ENCODE results near the gene HOXA10. TPM values are rescaled to one million over a fixed set of nuclear protein-coding genes. Genes with fewer than 3 reads are reported as not detected.

HOXA10 gene
- total RNA-seq, 1 experiment from 2014 or later, result 19.6 TPM

DNA sequence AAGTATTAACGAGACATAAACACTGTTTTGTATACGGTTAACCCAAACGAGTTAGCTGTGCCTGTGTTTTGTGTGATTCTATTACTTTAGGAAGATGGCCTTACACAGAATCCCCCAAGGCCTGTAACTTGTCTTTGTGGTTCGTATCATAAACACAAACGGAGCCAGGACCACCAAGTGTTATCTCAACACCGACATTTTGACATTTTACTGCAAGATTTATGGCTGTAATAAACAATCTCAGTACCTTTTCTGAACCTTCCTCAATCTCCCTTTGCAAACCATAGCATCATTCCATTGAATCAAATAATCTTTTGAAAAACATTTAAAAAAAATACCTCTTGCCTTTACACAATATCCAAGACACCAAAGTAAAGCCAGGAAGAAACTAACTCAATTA is 41.1 kb downstream of the HOXA10 start (continued):
- TF ChIP-seq, protein P1, sequence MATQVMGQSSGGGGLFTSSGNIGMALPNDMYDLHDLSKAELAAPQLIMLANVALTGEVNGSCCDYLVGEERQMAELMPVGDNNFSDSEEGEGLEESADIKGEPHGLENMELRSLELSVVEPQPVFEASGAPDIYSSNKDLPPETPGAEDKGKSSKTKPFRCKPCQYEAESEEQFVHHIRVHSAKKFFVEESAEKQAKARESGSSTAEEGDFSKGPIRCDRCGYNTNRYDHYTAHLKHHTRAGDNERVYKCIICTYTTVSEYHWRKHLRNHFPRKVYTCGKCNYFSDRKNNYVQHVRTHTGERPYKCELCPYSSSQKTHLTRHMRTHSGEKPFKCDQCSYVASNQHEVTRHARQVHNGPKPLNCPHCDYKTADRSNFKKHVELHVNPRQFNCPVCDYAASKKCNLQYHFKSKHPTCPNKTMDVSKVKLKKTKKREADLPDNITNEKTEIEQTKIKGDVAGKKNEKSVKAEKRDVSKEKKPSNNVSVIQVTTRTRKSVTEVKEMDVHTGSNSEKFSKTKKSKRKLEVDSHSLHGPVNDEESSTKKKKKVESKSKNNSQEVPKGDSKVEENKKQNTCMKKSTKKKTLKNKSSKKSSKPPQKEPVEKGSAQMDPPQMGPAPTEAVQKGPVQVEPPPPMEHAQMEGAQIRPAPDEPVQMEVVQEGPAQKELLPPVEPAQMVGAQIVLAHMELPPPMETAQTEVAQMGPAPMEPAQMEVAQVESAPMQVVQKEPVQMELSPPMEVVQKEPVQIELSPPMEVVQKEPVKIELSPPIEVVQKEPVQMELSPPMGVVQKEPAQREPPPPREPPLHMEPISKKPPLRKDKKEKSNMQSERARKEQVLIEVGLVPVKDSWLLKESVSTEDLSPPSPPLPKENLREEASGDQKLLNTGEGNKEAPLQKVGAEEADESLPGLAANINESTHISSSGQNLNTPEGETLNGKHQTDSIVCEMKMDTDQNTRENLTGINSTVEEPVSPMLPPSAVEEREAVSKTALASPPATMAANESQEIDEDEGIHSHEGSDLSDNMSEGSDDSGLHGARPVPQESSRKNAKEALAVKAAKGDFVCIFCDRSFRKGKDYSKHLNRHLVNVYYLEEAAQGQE (IDR thresholded peaks at IDR 0.05; ENCODE audit: low read depth), result no peak
- TF ChIP-seq CEBPB (IDR thresholded peaks at IDR 0.05; ENCODE audit: low read depth), result no peak
- TF ChIP-seq CBX3 (IDR thresholded peaks at IDR 0.05; ENCODE audit: low read depth), result no peak
- TF ChIP-seq, protein P2, sequence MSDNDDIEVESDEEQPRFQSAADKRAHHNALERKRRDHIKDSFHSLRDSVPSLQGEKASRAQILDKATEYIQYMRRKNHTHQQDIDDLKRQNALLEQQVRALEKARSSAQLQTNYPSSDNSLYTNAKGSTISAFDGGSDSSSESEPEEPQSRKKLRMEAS (IDR thresholded peaks at IDR 0.05), result no peak
- TF ChIP-seq ZFX (IDR thresholded peaks at IDR 0.05), result no peak
- TF ChIP-seq ZNF274 (IDR thresholded peaks at IDR 0.05; ENCODE audit: low read depth, low read length), result no peak

- intact Hi-C loops (cut with micrococcal nuclease), result no loop called here
- ChIA-PET POLR2A (interaction anchor here (1.5 kb wide), 1 partner anchor 17 kb away, joined by 3 read pairs; no protein-coding TSS in a partner anchor), CTCF (no interaction called here), RAD21 (ENCODE audit: low non-redundant PET in 1 of 2, low total read pairs in 2 of 2, uncharacterized antibody in 2 of 2, unreplicated experiment in 2 of 2) (interaction anchor here in 1 of 2 experiments (0.6 kb wide), 1 partner anchor 282 kb away, joined by 3 read pairs; no protein-coding TSS in a partner anchor)
- Histone ChIP-seq H3K27ac (ENCODE audit: low read depth, low read length) (no peak overlapping the region), H2AFZ (ENCODE audit: low read depth, low read length, poor library complexity, severe bottlenecking) (no peak overlapping the region), H3K36me3 (ENCODE audit: control insufficient read depth in 1 of 2, insufficient read depth in 2 of 2, low read length in 2 of 2) (no peaks in the 10 kb centered on the region), H3K27me3 (ENCODE audit: insufficient read depth, low read length) (peaks cover 14% of the 10 kb centered on the region), H3K9me2 (ENCODE audit: insufficient read depth) (no peaks in the 10 kb centered on the region), H3K4me1 (ENCODE audit: control insufficient read depth in 1 of 2, insufficient read depth in 2 of 2, low read length in 2 of 2) (peaks cover 41 to 81% of the 10 kb centered on the region in 2 experiments), H3K79me2 (ENCODE audit: insufficient read depth, low read length) (no peaks in the 10 kb centered on the region), H3K9ac (ENCODE audit: low read length) (no peak overlapping the region), H3K4me2 (ENCODE audit: low read length) (peak overlapping the region; percentile 91; the same call in 1 of the 2 replicates), H3K4me3 (replicated peaks in 1 of 2; ENCODE audit: low read depth in 1 of 2, low read length in 2 of 2) (no peak overlapping the region), H4K20me1 (ENCODE audit: insufficient read depth) (no peaks in the 10 kb centered on the region), H3K9me3 (ENCODE audit: control insufficient read depth in 1 of 2, insufficient read depth in 1 of 2, low read depth in 1 of 2, low read length in 2 of 2) (no peaks in the 10 kb centered on the region)
- DNase-seq (ENCODE audit: low read depth, low spot score), result no peak
- ATAC-seq, result no peak
- BruUV-seq (replicated peaks), result no TSS peak
- TF ChIP-seq, protein P2 (IDR thresholded peaks at IDR 0.05), result no peak
- TF ChIP-seq EZH2 (IDR thresholded peaks at IDR 0.05), result no peak
- TF ChIP-seq POLR2AphosphoS5 (IDR thresholded peaks at IDR 0.05; ENCODE audit: low read depth, low read length), result no peak
- no peak for TF ChIP-seq EZH2phosphoT487 (IDR thresholded peaks at IDR 0.05; ENCODE audit: borderline replicate concordance)
- TF ChIP-seq, protein P3, sequence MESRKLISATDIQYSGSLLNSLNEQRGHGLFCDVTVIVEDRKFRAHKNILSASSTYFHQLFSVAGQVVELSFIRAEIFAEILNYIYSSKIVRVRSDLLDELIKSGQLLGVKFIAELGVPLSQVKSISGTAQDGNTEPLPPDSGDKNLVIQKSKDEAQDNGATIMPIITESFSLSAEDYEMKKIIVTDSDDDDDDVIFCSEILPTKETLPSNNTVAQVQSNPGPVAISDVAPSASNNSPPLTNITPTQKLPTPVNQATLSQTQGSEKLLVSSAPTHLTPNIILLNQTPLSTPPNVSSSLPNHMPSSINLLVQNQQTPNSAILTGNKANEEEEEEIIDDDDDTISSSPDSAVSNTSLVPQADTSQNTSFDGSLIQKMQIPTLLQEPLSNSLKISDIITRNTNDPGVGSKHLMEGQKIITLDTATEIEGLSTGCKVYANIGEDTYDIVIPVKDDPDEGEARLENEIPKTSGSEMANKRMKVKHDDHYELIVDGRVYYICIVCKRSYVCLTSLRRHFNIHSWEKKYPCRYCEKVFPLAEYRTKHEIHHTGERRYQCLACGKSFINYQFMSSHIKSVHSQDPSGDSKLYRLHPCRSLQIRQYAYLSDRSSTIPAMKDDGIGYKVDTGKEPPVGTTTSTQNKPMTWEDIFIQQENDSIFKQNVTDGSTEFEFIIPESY (IDR thresholded peaks at IDR 0.05; ENCODE audit: extremely low read depth, insufficient replicate concordance, low read length), result no peak
- TF ChIP-seq YY1 (IDR thresholded peaks at IDR 0.05; ENCODE audit: extremely low read depth, insufficient replicate concordance, low read depth, low read length), result no peak
- TF ChIP-seq TCF7L2 (IDR thresholded peaks at IDR 0.05; ENCODE audit: borderline replicate concordance, extremely low read depth, insufficient read depth, insufficient read length), result no peak
- no peak for TF ChIP-seq SP1 (IDR thresholded peaks at IDR 0.05; ENCODE audit: low read depth)
- no peak for TF ChIP-seq FOSL1 (IDR thresholded peaks at IDR 0.05; ENCODE audit: low read depth)
- TF ChIP-seq ZFX (IDR thresholded peaks at IDR 0.05), result no peak
- no peak for TF ChIP-seq JUND (IDR thresholded peaks at IDR 0.05)
- TF ChIP-seq CEBPB (IDR thresholded peaks at IDR 0.05; ENCODE audit: low read depth), result no peak
- TF ChIP-seq ELF1 (IDR thresholded peaks at IDR 0.05; ENCODE audit: borderline replicate concordance, low read depth), result no peak
- TF ChIP-seq, protein P4, sequence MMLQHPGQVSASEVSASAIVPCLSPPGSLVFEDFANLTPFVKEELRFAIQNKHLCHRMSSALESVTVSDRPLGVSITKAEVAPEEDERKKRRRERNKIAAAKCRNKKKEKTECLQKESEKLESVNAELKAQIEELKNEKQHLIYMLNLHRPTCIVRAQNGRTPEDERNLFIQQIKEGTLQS (IDR thresholded peaks at IDR 0.05), result no peak
- TF ChIP-seq SRF (IDR thresholded peaks at IDR 0.05; ENCODE audit: low read depth), result no peak
- no peak for TF ChIP-seq ZNF274 (IDR thresholded peaks at IDR 0.05; ENCODE audit: low read depth, low read length)
- TF ChIP-seq RAD21 (IDR thresholded peaks at IDR 0.05; ENCODE audit: low read depth), result no peak
These were observed 41.9 kb downstream of the HOXA10 start for GRCh38 chr7:27132214-27132613.
